Immature natural killer cell (primary cell): ENCODE results near the gene IPO9. TPM values are rescaled to one million over a fixed set of nuclear protein-coding genes. Genes with fewer than 3 reads are reported as not detected.
"Not testable (repeated sequence)": the region's sequence is repeated elsewhere in the genome, so short reads cannot be mapped to it uniquely, and the experiment has no call there.

Experiments used
- DNase-seq, 3 donors: peaks; one replicate each; pipeline ENCODE4 v3.0.0; 2022; ENCODE audit warnings: mixed read lengths in 1 of 3
- H3K27ac Mint-ChIP-seq, 6 donors: one replicate each; pipeline ENCODE4 v1.8.0; 2020; ENCODE audit warnings: mixed read lengths in 6 of 6, mild to moderate bottlenecking in 5 of 6, inconsistent platforms in 4 of 6, moderate library complexity in 3 of 6
- H3K27me3 Mint-ChIP-seq, 3 donors: one replicate each; pipeline ENCODE4 v1.8.0; 2020 to 2021; ENCODE audit warnings: low read depth in 3 of 3, mild to moderate bottlenecking in 3 of 3, mixed read lengths in 3 of 3, moderate library complexity in 3 of 3, inconsistent platforms in 1 of 3
- H3K36me3 Mint-ChIP-seq, 3 donors: one replicate each; pipeline ENCODE4 v1.8.0; 2020; ENCODE audit warnings: mixed read lengths in 3 of 3, inconsistent platforms in 2 of 3, mild to moderate bottlenecking in 2 of 3
- H3K4me1 Mint-ChIP-seq, 2 donors: one replicate each; pipeline ENCODE4 v1.8.0; 2020; ENCODE audit warnings: inconsistent platforms in 2 of 2, mild to moderate bottlenecking in 2 of 2, mixed read lengths in 2 of 2, moderate library complexity in 1 of 2
- H3K4me3 Mint-ChIP-seq, 5 donors: one replicate each; pipeline ENCODE4 v1.8.0; 2020; ENCODE audit warnings: mild to moderate bottlenecking in 5 of 5, mixed read lengths in 5 of 5, inconsistent platforms in 3 of 5, moderate library complexity in 3 of 5
- H3K9me3 Mint-ChIP-seq, 6 donors: one replicate each; pipeline ENCODE4 v1.8.0; 2020; ENCODE audit warnings: mild to moderate bottlenecking in 6 of 6, mixed read lengths in 6 of 6, inconsistent platforms in 4 of 6, moderate library complexity in 3 of 6
- polyA plus RNA-seq, 3 donors: library from polyadenylated mRNA; unstranded; fragments of 300-500 nt; fragmentation: Illumina TruSeq; gene quantifications; one replicate each; pipeline ENCODE4 v1.2.3, GENCODE V29; 2021

IPO9 gene
- polyA plus RNA-seq, 3 donors from 2014 or later: 4.9 to 31.5 (median 16.3) TPM

DNA sequence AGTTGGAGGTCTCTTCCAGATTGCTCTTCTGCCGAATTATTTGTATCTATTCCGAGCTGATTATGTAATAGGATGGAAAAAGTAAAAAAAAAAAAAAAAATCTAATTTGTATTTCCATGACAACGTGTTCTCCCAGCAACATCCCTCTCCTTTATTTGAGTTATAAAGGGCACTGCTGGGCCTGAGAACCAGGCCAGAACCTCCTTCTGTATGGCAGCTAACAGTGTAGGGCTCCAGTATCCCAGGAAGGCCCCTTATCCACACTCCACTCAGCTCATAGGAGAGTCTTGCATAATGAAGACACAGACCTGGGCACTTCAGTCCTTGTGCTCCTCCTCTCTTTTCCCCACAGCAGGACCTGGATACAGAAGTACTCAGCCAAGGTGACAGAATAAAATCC, 3.7 kb upstream of the IPO9 start:
- Mint-ChIP-seq H3K9me3 (no peaks in the 10 kb centered on the region), H3K27ac (no peak overlapping the region), H3K4me3 (no peak overlapping the region), H3K36me3 (no peaks in the 10 kb centered on the region), H3K27me3 (peaks cover 4 to 7% (median 6%) of the 10 kb centered on the region in 3 donors), H3K4me1 (peaks cover 16 to 20% of the 10 kb centered on the region in 2 donors)
- no peak for DNase-seq

DNA sequence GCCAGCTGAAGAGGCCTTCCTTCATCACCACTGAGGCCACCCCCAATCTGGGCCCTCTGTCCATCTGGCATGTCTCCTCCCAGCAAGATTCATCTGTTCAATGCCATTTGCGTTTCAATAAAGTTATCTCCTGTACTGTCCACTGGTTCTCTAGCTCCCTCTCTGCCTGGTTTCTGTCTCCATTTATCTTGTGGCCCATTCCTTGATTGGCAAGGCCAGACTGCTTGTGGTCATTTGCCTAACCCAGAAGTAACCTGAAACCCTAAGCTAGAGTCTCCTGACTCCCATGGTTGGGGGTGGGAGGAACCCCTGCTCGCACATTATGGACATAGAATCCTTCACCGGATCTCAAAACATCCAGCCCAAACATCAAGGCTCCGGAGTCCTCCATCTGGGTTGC, 2.1 kb upstream of the IPO9 start:
- no peak for DNase-seq
- Mint-ChIP-seq H3K27ac (peak overlapping the region in 1 of 6 donors; percentile 5), H3K4me3 (no peak overlapping the region), H3K4me1 (peaks cover 31 to 35% of the 10 kb centered on the region in 2 donors), H3K27me3 (peaks cover 4 to 6% (median 5%) of the 10 kb centered on the region in 3 donors), H3K9me3 (no peaks in the 10 kb centered on the region), H3K36me3 (no peaks in the 10 kb centered on the region)

DNA sequence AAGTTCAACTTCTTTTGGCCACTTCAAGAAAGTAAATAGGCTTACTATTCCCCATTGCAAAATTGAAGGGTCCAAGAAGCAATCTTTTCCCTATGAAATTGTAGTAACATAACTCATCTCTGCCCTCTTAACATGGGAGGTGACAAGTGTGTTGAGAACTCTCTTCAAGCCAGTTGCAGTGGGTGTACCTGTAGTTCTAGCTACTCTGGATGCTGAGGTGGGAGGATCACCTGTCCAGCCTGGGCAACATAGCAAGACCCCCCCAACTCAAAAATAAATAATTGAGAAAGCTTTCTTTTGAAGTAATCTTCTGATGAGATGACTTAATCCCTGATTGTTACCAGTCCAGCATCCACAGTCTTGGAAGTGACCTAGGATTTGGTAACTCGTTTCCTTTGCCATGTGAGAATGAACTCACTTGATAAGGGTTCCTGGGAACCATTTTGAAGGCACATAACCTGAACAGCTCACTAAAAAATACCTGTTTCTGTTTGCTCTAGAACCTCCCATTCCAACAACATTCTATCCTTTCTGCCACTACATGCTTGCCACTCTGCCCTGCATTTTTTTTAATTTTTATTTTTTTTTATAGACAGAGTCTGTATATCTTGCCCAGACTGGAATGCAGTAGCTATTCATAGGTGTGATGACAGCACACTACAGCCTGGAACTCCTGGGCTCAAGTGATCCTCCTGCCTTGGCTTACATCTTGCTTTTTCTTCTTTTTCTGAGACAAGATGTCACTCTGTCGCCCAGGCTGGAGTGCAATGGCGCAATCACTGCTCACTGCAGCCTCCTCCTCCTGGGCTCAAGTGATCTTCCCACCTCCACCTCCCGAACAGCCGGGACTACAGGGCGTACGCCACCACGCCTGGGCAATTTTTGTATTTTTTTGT, 1.4 kb upstream of the IPO9 start:
- H3K4me3 Mint-ChIP-seq: no peak overlapping the region
- H3K9me3 Mint-ChIP-seq: no peaks in the 10 kb centered on the region
- H3K4me1 Mint-ChIP-seq: peaks cover 33 to 38% of the 10 kb centered on the region in 2 donors
- no peaks in the 10 kb centered on the region for H3K36me3 Mint-ChIP-seq
- H3K27me3 Mint-ChIP-seq: peaks cover 4 to 6% (median 5%) of the 10 kb centered on the region in 3 donors
- no peak for DNase-seq
- H3K27ac Mint-ChIP-seq: no peak overlapping the region

DNA sequence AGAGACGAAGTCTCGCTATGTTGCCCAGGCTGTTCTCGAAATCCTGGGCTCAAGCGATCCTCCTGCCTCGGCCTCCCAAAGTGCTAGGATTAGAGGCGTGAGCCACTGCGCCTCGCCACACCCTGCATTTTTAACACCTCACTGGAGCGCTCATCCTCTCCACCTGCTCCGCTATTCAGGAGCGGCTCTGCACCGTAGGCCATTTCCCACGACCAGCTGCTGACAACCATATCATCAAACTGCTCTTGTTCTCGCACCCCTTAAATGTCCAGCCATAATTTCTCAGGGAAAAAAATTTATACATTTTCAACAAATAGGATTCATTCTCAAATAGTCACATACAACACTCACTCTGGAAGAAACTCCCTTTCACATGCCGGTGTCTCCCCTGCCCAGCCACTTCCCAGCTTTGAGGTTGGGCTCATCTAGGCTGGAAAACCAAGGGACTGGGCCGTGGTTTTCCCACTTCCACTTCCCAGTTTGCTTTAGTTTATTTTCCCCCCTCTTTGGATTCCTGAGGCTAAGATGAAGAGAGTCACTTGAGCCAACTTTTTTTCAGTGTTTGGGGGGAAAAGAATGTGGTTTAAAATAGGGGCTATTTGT, 639 bp upstream of the IPO9 start:
- H3K36me3 Mint-ChIP-seq: no peaks in the 10 kb centered on the region
- H3K4me1 Mint-ChIP-seq: peaks cover 35 to 42% of the 10 kb centered on the region in 2 donors
- peak overlapping the region; percentile 15 to 98 (median 92) for H3K4me3 Mint-ChIP-seq
- H3K27me3 Mint-ChIP-seq: peaks cover 4 to 6% (median 5%) of the 10 kb centered on the region in 3 donors
- H3K27ac Mint-ChIP-seq: peak overlapping the region in 5 of 6 donors; percentile 69 to 95 (median 89)
- no peaks in the 10 kb centered on the region for H3K9me3 Mint-ChIP-seq
- no peak for DNase-seq

DNA sequence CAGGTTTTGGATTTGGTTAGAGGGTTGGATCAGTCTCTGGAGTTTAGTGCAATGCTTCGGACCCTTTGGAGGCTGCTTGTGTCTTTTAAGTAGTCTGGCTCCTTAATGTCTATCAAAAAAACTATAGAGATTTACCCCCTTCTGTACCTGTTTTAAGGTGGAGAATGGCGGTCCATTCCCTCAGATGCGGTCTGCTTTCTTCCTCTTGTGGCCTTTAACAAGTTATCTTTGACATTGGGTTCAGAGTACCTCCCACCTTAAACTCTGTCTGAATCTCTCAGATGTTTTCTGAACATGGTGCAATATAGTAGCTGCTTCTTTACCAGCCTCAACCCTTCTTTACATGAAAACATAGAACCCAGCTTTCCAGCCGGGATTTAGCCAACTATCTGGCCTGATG, 2.4 kb downstream of the IPO9 start:
- Mint-ChIP-seq H3K4me3 (peak overlapping the region; percentile 30 to 97 (median 90)), H3K27ac (peak overlapping the region in 2 of 6 donors; percentile 13 to 40), H3K27me3 (peaks cover 3 to 6% (median 5%) of the 10 kb centered on the region in 3 donors), H3K4me1 (peaks cover 39 to 59% of the 10 kb centered on the region in 2 donors), H3K36me3 (no peaks in the 10 kb centered on the region), H3K9me3 (no peaks in the 10 kb centered on the region)
- DNase-seq: no peak

DNA sequence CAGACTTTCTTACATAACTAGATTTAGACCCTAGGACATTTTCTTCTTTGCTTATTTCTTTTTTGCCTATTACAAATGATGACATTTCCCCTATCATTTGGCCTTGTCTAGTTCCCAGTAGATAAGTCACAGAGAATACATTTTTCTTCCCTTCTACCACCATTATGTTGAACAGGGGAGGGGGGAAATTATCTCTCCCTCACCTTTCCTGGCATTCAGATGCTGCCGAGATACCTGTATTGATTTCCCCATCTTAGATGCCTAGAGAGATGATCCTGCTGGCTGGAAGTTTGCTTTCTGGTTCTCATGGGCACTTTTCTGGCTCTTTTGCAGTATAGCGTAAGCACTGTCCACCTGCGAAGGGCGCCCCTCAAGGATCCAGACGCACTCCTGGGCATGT, 5.7 kb downstream of the IPO9 start:
- peaks cover 34 to 68% of the 10 kb centered on the region in 2 donors for H3K4me1 Mint-ChIP-seq
- no peaks in the 10 kb centered on the region for H3K9me3 Mint-ChIP-seq
- H3K27me3 Mint-ChIP-seq: no peaks in the 10 kb centered on the region
- H3K36me3 Mint-ChIP-seq: peaks cover 0 to 4% (median 0%) of the 10 kb centered on the region in 3 donors
- H3K4me3 Mint-ChIP-seq: no peak overlapping the region
- DNase-seq: no peak
- H3K27ac Mint-ChIP-seq: peak overlapping the region in 1 of 6 donors; percentile 60

DNA sequence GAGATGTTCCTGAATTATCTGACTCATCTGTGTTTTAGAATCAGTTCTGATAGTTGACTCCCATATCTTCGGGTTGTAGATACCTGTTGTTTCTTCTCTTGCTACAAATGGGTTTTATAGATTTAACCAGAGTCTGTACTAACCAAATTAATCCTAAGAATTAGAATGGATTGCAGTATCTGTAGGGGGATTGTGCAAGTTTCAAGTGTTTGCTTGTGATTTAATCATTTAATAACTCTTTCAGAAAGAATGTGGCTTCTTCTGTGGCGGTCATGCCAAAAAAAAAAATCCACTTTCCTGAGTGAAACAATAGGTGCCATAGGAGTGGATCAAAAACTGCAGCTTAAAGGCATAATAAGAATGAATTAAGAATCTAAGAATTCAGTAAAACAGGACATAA, 9.4 kb downstream of the IPO9 start:
- peaks cover 0 to 1% (median 0%) of the 10 kb centered on the region in 3 donors for H3K27me3 Mint-ChIP-seq
- H3K27ac Mint-ChIP-seq: no peak overlapping the region

DNA sequence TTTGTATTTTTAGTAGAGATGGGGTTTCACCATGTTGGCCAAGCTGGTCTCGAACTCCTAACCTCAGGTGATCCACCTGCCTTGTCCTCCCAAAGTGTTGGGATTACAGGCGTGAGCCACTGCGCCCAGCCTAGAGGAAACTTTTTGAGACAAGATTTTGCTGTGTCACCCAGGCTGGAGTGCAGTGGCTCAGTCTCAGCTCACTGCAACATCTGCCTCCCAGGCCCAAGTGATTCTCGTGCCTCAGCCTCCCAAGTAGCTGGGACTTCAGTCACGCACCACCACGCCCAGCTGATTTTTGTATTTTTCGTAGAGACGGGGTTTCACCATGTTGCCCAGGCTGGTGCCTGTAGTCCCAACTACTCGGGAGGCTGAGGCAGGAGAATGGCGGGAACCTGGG, 10.1 kb downstream of the IPO9 start:
- not testable (repeated sequence) for H3K9me3 Mint-ChIP-seq, H3K4me3 Mint-ChIP-seq

More for the DNA sequence above, 9.4 kb downstream of the IPO9 start:
- H3K36me3 Mint-ChIP-seq: peaks cover 0 to 4% (median 0%) of the 10 kb centered on the region in 3 donors
- H3K9me3 Mint-ChIP-seq: no peaks in the 10 kb centered on the region
- H3K4me1 Mint-ChIP-seq: peaks cover 9 to 70% of the 10 kb centered on the region in 2 donors
- DNase-seq: no peak
- H3K4me3 Mint-ChIP-seq: no peak overlapping the region

DNA sequence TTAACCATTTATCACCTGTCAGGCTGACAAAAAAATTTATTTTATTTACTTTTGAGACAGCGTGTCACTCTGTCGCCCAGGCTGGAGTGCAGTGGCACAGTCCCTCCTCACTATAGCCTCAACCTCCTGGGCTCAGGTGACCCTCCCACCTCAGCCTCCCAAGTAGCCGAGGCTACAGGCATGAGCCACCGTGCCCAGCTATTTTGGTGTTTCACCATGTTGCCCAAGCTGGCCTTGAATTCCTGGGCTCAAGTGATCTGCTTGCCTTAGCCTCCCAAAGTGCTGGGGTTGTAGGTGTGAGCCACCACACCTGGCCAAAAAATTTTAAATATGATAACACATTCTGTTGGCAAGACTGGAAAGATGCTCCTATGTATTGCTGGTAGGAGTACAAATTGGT, 11.1 kb downstream of the IPO9 start:
- H3K4me1 Mint-ChIP-seq: peaks cover 4 to 58% of the 10 kb centered on the region in 2 donors
- DNase-seq: no peak
- no peaks in the 10 kb centered on the region for H3K9me3 Mint-ChIP-seq
- peaks cover 0 to 4% (median 0%) of the 10 kb centered on the region in 3 donors for H3K36me3 Mint-ChIP-seq
- peaks cover 0 to 1% (median 0%) of the 10 kb centered on the region in 3 donors for H3K27me3 Mint-ChIP-seq
- no peak overlapping the region for H3K4me3 Mint-ChIP-seq
- H3K27ac Mint-ChIP-seq: no peak overlapping the region

More for the DNA sequence above, 10.1 kb downstream of the IPO9 start:
- H3K36me3 Mint-ChIP-seq, DNase-seq, H3K27ac Mint-ChIP-seq, H3K27me3 Mint-ChIP-seq: not testable (repeated sequence)
- peaks cover 9 to 68% of the 10 kb centered on the region in 2 donors for H3K4me1 Mint-ChIP-seq

DNA sequence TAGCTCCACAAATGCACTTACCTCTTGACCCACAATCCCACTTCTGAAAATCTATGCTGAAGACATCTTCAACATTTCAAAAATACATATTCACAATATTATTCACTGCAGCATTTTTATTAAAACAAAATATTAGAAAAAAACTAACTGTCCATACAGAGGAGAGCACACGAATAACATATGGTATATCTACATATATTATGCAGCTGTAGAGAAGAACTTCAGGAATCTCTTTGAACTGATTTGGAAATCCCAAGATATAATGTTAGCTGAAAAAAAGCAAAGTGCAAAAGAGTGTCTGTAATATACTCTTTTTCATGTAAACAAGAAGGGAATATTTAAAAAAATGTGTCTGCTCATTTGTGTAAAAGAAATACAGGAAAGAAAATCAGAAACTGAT, 11.5 kb downstream of the IPO9 start:
- DNase-seq: no peak
- Mint-ChIP-seq H3K4me1 (peaks cover 4 to 57% of the 10 kb centered on the region in 2 donors), H3K4me3 (no peak overlapping the region), H3K27me3 (peaks cover 0 to 1% (median 0%) of the 10 kb centered on the region in 3 donors), H3K9me3 (no peaks in the 10 kb centered on the region), H3K36me3 (peaks cover 0 to 4% (median 0%) of the 10 kb centered on the region in 3 donors), H3K27ac (no peak overlapping the region)

DNA sequence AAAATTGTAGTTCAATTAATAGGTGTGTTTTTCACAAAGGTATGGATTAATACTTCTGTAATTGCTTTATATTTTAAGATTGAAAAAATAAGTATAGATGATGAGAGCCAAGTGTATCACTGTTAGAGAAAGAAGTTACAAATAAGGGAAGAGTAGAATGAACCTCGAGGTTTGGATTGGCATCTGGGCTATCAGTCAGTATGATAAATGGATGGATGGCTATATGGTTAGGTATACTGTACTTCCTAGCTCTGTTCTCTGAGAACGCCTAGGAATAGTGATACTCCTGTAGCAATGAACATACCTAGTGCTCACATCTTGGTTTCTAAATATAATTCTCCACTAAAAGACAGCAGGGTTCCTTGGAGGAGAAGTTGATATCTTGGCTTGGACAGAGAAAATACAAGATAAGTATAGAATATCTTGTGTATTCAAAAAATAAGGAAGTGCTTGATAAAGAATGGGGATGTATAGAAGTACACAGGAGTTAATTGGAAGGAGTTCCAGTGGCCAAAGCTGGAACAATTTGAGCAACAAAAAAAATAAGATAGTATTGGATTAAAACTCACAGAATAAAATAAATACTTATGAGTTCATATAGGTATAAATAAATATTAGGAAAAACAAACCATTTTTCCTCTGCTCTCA, 12.4 kb downstream of the IPO9 start:
- no peak for DNase-seq
- no peaks in the 10 kb centered on the region for H3K9me3 Mint-ChIP-seq
- H3K27me3 Mint-ChIP-seq: peaks cover 0 to 1% (median 0%) of the 10 kb centered on the region in 3 donors
- no peak overlapping the region for H3K27ac Mint-ChIP-seq
- peaks cover 6 to 60% of the 10 kb centered on the region in 2 donors for H3K4me1 Mint-ChIP-seq
- peaks cover 0 to 4% (median 0%) of the 10 kb centered on the region in 3 donors for H3K36me3 Mint-ChIP-seq
- H3K4me3 Mint-ChIP-seq: no peak overlapping the region

DNA sequence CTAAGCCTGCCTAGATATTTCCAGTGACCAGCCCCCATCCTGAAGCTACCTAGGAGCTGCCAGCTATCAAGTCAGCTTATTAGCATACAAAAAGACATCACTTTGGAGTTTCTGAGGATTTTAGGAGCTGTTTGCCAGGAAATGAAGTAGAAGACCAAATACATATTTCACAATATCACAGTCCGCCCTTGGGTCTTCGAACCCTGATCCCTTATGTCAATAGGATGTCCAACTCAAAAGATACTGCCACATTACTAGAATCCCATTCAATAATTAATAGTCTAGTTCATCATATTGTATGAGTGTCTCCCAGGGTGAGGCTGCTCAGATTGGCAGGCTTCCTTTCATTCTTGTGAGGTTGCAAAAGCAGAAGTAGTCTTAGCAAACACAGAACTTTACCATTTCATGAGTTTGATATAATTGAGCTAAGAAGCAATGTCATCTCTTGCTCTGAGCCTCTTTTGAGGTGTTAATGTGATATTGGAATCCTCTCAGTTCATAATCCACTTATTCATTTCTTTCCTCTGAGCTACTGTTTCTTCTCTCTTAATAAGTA, 13.6 kb downstream of the IPO9 start:
- peaks cover 13 to 59% of the 10 kb centered on the region in 2 donors for H3K4me1 Mint-ChIP-seq
- no peak overlapping the region for H3K4me3 Mint-ChIP-seq
- H3K27ac Mint-ChIP-seq: no peak overlapping the region
- peaks cover 0 to 1% (median 0%) of the 10 kb centered on the region in 3 donors for H3K27me3 Mint-ChIP-seq
- no peaks in the 10 kb centered on the region for H3K9me3 Mint-ChIP-seq
- peaks cover 0 to 4% (median 0%) of the 10 kb centered on the region in 3 donors for H3K36me3 Mint-ChIP-seq
- no peak for DNase-seq

DNA sequence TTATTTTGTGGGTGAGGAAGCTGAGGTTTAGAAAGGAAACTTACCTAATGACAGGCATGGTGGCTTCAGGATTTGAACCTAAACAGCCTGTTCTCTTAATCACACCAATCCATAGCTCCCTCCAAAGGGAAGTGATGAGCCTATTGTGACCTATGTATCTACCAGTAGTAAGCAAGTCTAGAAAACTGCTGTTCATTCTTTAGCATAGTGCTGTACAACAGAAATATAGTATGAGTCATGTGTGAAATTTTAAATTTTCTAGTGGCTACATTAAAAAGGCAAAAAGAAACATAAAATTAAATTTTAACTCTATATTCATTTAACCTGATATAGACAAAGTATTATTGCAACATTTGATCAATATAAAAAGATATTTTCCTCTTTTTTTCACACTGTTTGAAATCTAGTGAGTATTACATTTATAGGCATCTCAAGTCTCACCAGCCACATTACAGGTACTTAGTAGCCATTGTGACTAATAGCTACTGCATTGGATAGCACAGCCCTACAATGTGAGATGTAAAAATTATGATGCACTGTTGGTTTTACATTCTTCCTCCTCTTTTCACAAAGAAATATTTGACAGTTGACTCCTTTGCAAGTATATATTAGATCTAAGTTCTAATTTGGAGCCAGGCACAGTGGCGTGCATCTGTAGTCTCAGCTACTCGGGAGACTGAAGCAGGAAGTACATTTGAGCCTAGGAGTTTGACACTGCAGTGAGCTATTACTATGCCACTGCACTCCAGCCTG, 16.6 kb downstream of the IPO9 start:
- Mint-ChIP-seq H3K36me3 (peaks cover 7 to 12% (median 7%) of the 10 kb centered on the region in 3 donors), H3K4me3 (no peak overlapping the region), H3K27ac (no peak overlapping the region), H3K27me3 (peaks cover 0 to 1% (median 0%) of the 10 kb centered on the region in 3 donors), H3K9me3 (no peaks in the 10 kb centered on the region), H3K4me1 (peaks cover 13 to 57% of the 10 kb centered on the region in 2 donors)
- no peak for DNase-seq
